Right kidney (tissue), 9 donors: ENCODE data around the gene ZFAND3.
A peak's percentile ranks its signal among the peaks of the same experiment; 100 is the strongest.

Source experiments
- DNase-seq: peaks from one replicate; pipeline ENCODE4 v3.0.0-alpha.2; 2016
- long read RNA-seq, 8 donors: transcript quantifications; one replicate each; lab custom pipeline, GENCODE V29; 2026

The ZFAND3 gene
- long read RNA-seq, donor 1, transcript ZFAND3-201 (6 exons, 3,366 nt): major isoform, 14 of 28 reads
- long read RNA-seq, donor 1, partial matches to known transcripts: 13 of 28 reads
- long read RNA-seq, donor 1, other reads (novel, unspliced or antisense): 0 of 28 reads
- long read RNA-seq, donor 2, transcript ZFAND3-201 (6 exons, 3,366 nt): major isoform, 12 of 27 reads
- long read RNA-seq, donor 2, partial matches to known transcripts: 14 of 27 reads
- long read RNA-seq, donor 2, other reads (novel, unspliced or antisense): 0 of 27 reads
- long read RNA-seq, donor 3, transcript ZFAND3-201 (6 exons, 3,366 nt): major isoform, 12 of 12 reads
- long read RNA-seq, donor 3, partial matches to known transcripts: 0 of 12 reads
- long read RNA-seq, donor 3, other reads (novel, unspliced or antisense): 0 of 12 reads
- long read RNA-seq, donor 4, transcript ZFAND3-201 (6 exons, 3,366 nt): major isoform, 14 of 29 reads
- long read RNA-seq, donor 4, partial matches to known transcripts: 14 of 29 reads
- long read RNA-seq, donor 4, other reads (novel, unspliced or antisense): 0 of 29 reads
- long read RNA-seq, donor 5, transcript ZFAND3-201 (6 exons, 3,366 nt): major isoform, 20 of 33 reads
- long read RNA-seq, donor 5, partial matches to known transcripts: 11 of 33 reads
- long read RNA-seq, donor 5, other reads (novel, unspliced or antisense): 0 of 33 reads
- long read RNA-seq, donor 6, transcript ZFAND3-201 (6 exons, 3,366 nt): major isoform, 15 of 38 reads
- long read RNA-seq, donor 6, partial matches to known transcripts: 23 of 38 reads
- long read RNA-seq, donor 6, other reads (novel, unspliced or antisense): 0 of 38 reads
- long read RNA-seq, donor 7, transcript ZFAND3-201 (6 exons, 3,366 nt): major isoform, 32 of 77 reads
- long read RNA-seq, donor 7, partial matches to known transcripts: 35 of 77 reads
- long read RNA-seq, donor 7, other reads (novel, unspliced or antisense): 9 of 77 reads
- long read RNA-seq, donor 8, transcript ZFAND3-201 (6 exons, 3,366 nt): major isoform, 17 of 36 reads
- long read RNA-seq, donor 8, partial matches to known transcripts: 19 of 36 reads
- long read RNA-seq, donor 8, other reads (novel, unspliced or antisense): 0 of 36 reads

- DNase-seq: peak; percentile 100
Measured at GRCh38 chr6:37819177-37819801, at the start of gene ZFAND3. Gene ZFAND3, plus strand, starts transcription at chr6:37819727. Its CDS starts 219 bp downstream, at chr6:37819946.

- no peak for DNase-seq
Measured at GRCh38 chr6:37774028-37774680, 45.4 kb upstream of the ZFAND3 start.

GRCh38 chr6:37776566-37776965 is 43.0 kb upstream of the ZFAND3 start:
- DNase-seq: no peak

- DNase-seq: peak; percentile 55
Measured at GRCh38 chr6:37777272-37777834, 42.2 kb upstream of the ZFAND3 start.

GRCh38 chr6:37779111-37779800 is 40.3 kb upstream of the ZFAND3 start:
- DNase-seq: no peak

- DNase-seq: no peak
Measured at GRCh38 chr6:37779902-37780628, 39.5 kb upstream of the ZFAND3 start.

- DNase-seq: no peak
Measured at GRCh38 chr6:37781788-37782187, 37.7 kb upstream of the ZFAND3 start.

GRCh38 chr6:37783025-37783855 is 36.3 kb upstream of the ZFAND3 start:
- DNase-seq: peak; percentile 73

GRCh38 chr6:37783856-37784584 is 35.5 kb upstream of the ZFAND3 start:
- peak; percentile 76 for DNase-seq

GRCh38 chr6:37784585-37784967 is 35.0 kb upstream of the ZFAND3 start:
- DNase-seq: no peak

- no peak for DNase-seq
Measured at GRCh38 chr6:37785002-37785662, 34.4 kb upstream of the ZFAND3 start.

GRCh38 chr6:37785663-37786270 is 33.8 kb upstream of the ZFAND3 start:
- no peak for DNase-seq

GRCh38 chr6:37787216-37787615 is 32.3 kb upstream of the ZFAND3 start:
- no peak for DNase-seq

- DNase-seq: no peak
Measured at GRCh38 chr6:37788259-37788658, 31.3 kb upstream of the ZFAND3 start.

GRCh38 chr6:37791156-37791919 is 28.2 kb upstream of the ZFAND3 start:
- DNase-seq: peak; percentile 62

GRCh38 chr6:37792457-37793033 is 27.0 kb upstream of the ZFAND3 start:
- DNase-seq: no peak
